B cell (primary cell): ENCODE measurements around the gene MYO10. TPM values are rescaled to one million over a fixed set of nuclear protein-coding genes. Genes with fewer than 3 reads are reported as not detected.

Experiments
- ATAC-seq: fragments of 200-7000 bp; cut with Tn5 transposase; one replicate; pipeline ENCODE4 v1.10.0; 2021; ENCODE audit warnings: low read depth, mild to moderate bottlenecking, moderate number of reproducible peaks, moderate library complexity
- CTCF ChIA-PET: fragments of 350-600 bp; sonication (Branson Sonifier 250); formaldehyde crosslinking; loops from one replicate; lab custom pipeline; 2021; ENCODE audit warnings: antibody characterized with exemption, inconsistent platforms; lab: Charles Lee
- POLR2A ChIA-PET: fragments of 350-600 bp; sonication (Branson Sonifier 250); formaldehyde crosslinking; loops from one replicate; lab custom pipeline; 2021; ENCODE audit warnings: antibody characterized with exemption; lab: Charles Lee
- DNase-seq: peaks from one replicate; pipeline ENCODE4 v3.0.0; 2013
- H2AFZ ChIP-seq: 2 replicates; pipeline ENCODE4 v1.6.1; 2012; ENCODE audit warnings: mild to moderate bottlenecking, low read depth, low read length; ENCODE audit not compliant: insufficient read depth, poor library complexity, severe bottlenecking
- H3K27ac ChIP-seq, 2 donors: 1 replicate in 1 of 2; 2 replicates in 1 of 2; pipeline ENCODE4 v1.5.1; 2012 to 2013; ENCODE audit warnings: low read length in 2 of 2, mild to moderate bottlenecking in 2 of 2, moderate library complexity in 1 of 2
- H3K27me3 ChIP-seq, 4 experiments: fragments of 200-600 bp in 1 of 4; sonication (generic) in 1 of 4; replicated peaks in 1 of 4; 1 replicate in 2 of 4; 2 replicates in 2 of 4; pipeline versions ENCODE4 v1.6.1 to v1.7.0; 2013 to 2016; ENCODE audit warnings: low read length in 3 of 4, mild to moderate bottlenecking in 2 of 4, mixed read lengths in 1 of 4, moderate library complexity in 1 of 4; ENCODE audit not compliant: insufficient read depth in 4 of 4, control insufficient read depth in 3 of 4; ENCODE audit errors: control extremely low read depth in 1 of 4
- H3K36me3 ChIP-seq, 2 experiments: replicated peaks in 1 of 2; 1 replicate in 1 of 2; 2 replicates in 1 of 2; pipeline versions ENCODE4 v1.6.1 to v1.7.1; 2013; ENCODE audit warnings: low read length in 1 of 2; ENCODE audit not compliant: insufficient read depth in 2 of 2, control insufficient read depth in 1 of 2; ENCODE audit errors: control extremely low read depth in 1 of 2, extremely low read depth in 1 of 2
- H3K4me1 ChIP-seq, 2 donors: fragments of 200-600 bp in 1 of 2; sonication (generic) in 1 of 2; 1 replicate in 1 of 2; 2 replicates in 1 of 2; pipeline versions ENCODE4 v1.5.1 to v1.6.1; 2013 to 2017; ENCODE audit warnings: low read length in 2 of 2; ENCODE audit not compliant: control insufficient read depth in 2 of 2, insufficient read depth in 2 of 2
- H3K4me2 ChIP-seq: replicated peaks from 2 replicates; pipeline ENCODE3; 2012; ENCODE audit warnings: mild to moderate bottlenecking, low read depth, low read length; ENCODE audit not compliant: poor library complexity, severe bottlenecking
- H3K4me3 ChIP-seq, 5 experiments: fragments of 200-600 bp in 1 of 5; sonication (generic) in 1 of 5; 1 replicate in 3 of 5; 2 replicates in 2 of 5; pipeline versions ENCODE4 v1.5.1 to v1.7.0; 2011 to 2016; ENCODE audit warnings: low read length in 4 of 5, mild to moderate bottlenecking in 4 of 5, low read depth in 2 of 5, control low read depth in 1 of 5, moderate library complexity in 1 of 5; ENCODE audit not compliant: insufficient read depth in 1 of 5; ENCODE audit errors: control extremely low read depth in 1 of 5, extremely low read depth in 1 of 5
- H3K79me2 ChIP-seq: fragments of 200-600 bp; sonication (generic); one replicate; pipeline ENCODE4 v1.6.0; 2016; ENCODE audit warnings: low read length; ENCODE audit not compliant: control insufficient read depth, insufficient read depth
- H3K9ac ChIP-seq: fragments of 200-600 bp; sonication (generic); 2 replicates; pipeline ENCODE4 v1.6.1; 2017; ENCODE audit warnings: mild to moderate bottlenecking, low read length, moderate library complexity
- H3K9me3 ChIP-seq, 3 donors: one replicate each; pipeline versions ENCODE4 v1.6.1 to v1.7.1; 2013; ENCODE audit warnings: low read length in 2 of 3; ENCODE audit not compliant: control insufficient read depth in 2 of 3, insufficient read depth in 1 of 3; ENCODE audit errors: control extremely low read depth in 1 of 3
- H4K20me1 ChIP-seq: 2 replicates; pipeline ENCODE4 v1.6.0; 2012; ENCODE audit warnings: mild to moderate bottlenecking, low read length; ENCODE audit not compliant: insufficient read depth, control insufficient read depth, poor library complexity, severe bottlenecking
- H3K27ac Mint-ChIP-seq: one replicate; pipeline ENCODE4 v1.8.0; 2021; ENCODE audit warnings: mixed read lengths
- H3K27me3 Mint-ChIP-seq: one replicate; pipeline ENCODE4 v1.8.0; 2021; ENCODE audit warnings: mixed read lengths
- H3K4me1 Mint-ChIP-seq: one replicate; pipeline ENCODE4 v1.8.0; 2021; ENCODE audit warnings: mixed read lengths
- H3K4me3 Mint-ChIP-seq: one replicate; pipeline ENCODE4 v1.8.0; 2021; ENCODE audit warnings: mixed read lengths
- H3K9me3 Mint-ChIP-seq: one replicate; pipeline ENCODE4 v1.8.0; 2022; ENCODE audit warnings: mixed read lengths; ENCODE audit not compliant: insufficient read depth
- EZH2 ChIP-seq: IDR thresholded peaks from 2 replicates; pipeline ENCODE4 v1.6.1; 2012; ENCODE audit warnings: borderline replicate concordance, low read depth, mild to moderate bottlenecking, moderate library complexity, low read length; ENCODE audit not compliant: insufficient read depth, poor library complexity, severe bottlenecking
- WGBS: methylation state at CpG from one replicate; pipeline ENCODE4 v1.1.5; 2013; ENCODE audit warnings: missing lambda C conversion rate; ENCODE audit not compliant: insufficient coverage; 5-methylcytosine and 5-hydroxymethylcytosine counted together
- intact Hi-C: fragments of 100-400 bp; cut with micrococcal nuclease; formaldehyde crosslinking; loops from one replicate; pipeline ENCODE4 v1.10.0; 2022
- polyA plus RNA-seq: library from polyadenylated mRNA; depleted of rRNA; stranded (reverse); fragments of >200 nt; gene quantifications from 2 replicates; pipeline ENCODE4 v1.2.3, GENCODE V29; 2012
- total RNA-seq, 2 donors: library from RNA; stranded (reverse); fragments of 120-200 nt in 1 of 2; gene quantifications; 1 replicate in 1 of 2; 2 replicates in 1 of 2; pipeline versions ENCODE4 v1.2.3 to v1.2.4, GENCODE V29; 2013 to 2022
- TF ChIP-seq, protein P1 (sequence below): fragments of 200-600 bp; IDR thresholded peaks from one replicate; pipeline ENCODE4 v1.8.0; 2022; ENCODE audit warnings: antibody characterized with exemption, mild to moderate bottlenecking

The MYO10 gene
- total and polyA plus RNA-seq, 2 donors (not counting 1 experiment from before 2014, with no cell fraction given): 0.10 TPM; not detected in 1

- TF ChIP-seq EZH2: no peak
- TF ChIP-seq, protein P1, sequence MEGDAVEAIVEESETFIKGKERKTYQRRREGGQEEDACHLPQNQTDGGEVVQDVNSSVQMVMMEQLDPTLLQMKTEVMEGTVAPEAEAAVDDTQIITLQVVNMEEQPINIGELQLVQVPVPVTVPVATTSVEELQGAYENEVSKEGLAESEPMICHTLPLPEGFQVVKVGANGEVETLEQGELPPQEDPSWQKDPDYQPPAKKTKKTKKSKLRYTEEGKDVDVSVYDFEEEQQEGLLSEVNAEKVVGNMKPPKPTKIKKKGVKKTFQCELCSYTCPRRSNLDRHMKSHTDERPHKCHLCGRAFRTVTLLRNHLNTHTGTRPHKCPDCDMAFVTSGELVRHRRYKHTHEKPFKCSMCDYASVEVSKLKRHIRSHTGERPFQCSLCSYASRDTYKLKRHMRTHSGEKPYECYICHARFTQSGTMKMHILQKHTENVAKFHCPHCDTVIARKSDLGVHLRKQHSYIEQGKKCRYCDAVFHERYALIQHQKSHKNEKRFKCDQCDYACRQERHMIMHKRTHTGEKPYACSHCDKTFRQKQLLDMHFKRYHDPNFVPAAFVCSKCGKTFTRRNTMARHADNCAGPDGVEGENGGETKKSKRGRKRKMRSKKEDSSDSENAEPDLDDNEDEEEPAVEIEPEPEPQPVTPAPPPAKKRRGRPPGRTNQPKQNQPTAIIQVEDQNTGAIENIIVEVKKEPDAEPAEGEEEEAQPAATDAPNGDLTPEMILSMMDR: no peak
- WGBS: 86% methylated on average over 5 of the region's 7 CpGs
- H3K9me3 Mint-ChIP-seq: peaks cover 3% of the 10 kb centered on the region
- ChIA-PET POLR2A (no interaction called here), CTCF (no interaction called here)
- no peak for ATAC-seq
- no peak for DNase-seq
- H3K27ac Mint-ChIP-seq: no peak overlapping the region
- no peaks in the 10 kb centered on the region for H3K27me3 ChIP-seq
- H3K4me3 Mint-ChIP-seq: no peak overlapping the region
- no peak overlapping the region for H3K9ac ChIP-seq
- H3K4me1 ChIP-seq: peaks cover 2 to 5% of the 10 kb centered on the region in 2 donors
- no peaks in the 10 kb centered on the region for H3K79me2 ChIP-seq
- peaks cover 9% of the 10 kb centered on the region for H3K27me3 Mint-ChIP-seq
- no peak overlapping the region for H3K27ac ChIP-seq
- no peaks in the 10 kb centered on the region for H4K20me1 ChIP-seq
- H3K36me3 ChIP-seq: no peaks in the 10 kb centered on the region
- no peak overlapping the region for H3K4me3 ChIP-seq
- intact Hi-C loops: no loop called here
- H3K9me3 ChIP-seq: peaks cover 0 to 6% (median 0%) of the 10 kb centered on the region in 3 donors
- no peak overlapping the region for H3K4me2 ChIP-seq
- peaks cover 4% of the 10 kb centered on the region for H3K4me1 Mint-ChIP-seq
- H2AFZ ChIP-seq: no peak overlapping the region
Measured at GRCh38 chr5:16725575-16725974, 210.5 kb downstream of the MYO10 start.

DNA sequence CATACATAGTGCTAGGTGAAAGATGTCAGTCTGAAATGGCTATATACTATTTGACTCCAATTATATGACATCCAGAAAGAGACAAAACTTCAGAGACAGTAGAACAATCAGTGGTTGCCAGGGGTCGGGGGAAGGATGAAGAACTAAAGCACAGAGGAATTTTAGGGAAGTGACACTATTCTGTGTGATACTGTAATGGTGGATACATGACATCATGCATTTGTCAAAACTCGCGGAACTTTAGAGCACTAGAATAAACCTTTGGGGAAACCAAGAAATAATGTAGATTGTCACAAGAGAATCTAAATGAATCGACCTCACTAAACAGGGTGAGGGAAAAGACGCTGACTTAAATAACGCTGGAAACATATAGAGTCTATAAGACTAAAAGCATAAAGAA is 212.3 kb downstream of the MYO10 start:
- Mint-ChIP-seq H3K4me3 (no peak overlapping the region), H3K27me3 (peaks cover 3% of the 10 kb centered on the region), H3K4me1 (peaks cover 4% of the 10 kb centered on the region), H3K9me3 (peaks cover 3% of the 10 kb centered on the region), H3K27ac (no peak overlapping the region)
- no peak overlapping the region for H3K9ac ChIP-seq
- DNase-seq: no peak
- H3K4me2 ChIP-seq: no peak overlapping the region
- H3K4me1 ChIP-seq: peaks cover 2 to 5% of the 10 kb centered on the region in 2 donors
- H4K20me1 ChIP-seq: no peaks in the 10 kb centered on the region
- no peaks in the 10 kb centered on the region for H3K36me3 ChIP-seq
- no peak overlapping the region for H3K4me3 ChIP-seq
- ChIA-PET POLR2A (no interaction called here), CTCF (no interaction called here)
- no peak for TF ChIP-seq EZH2
- TF ChIP-seq, protein P1: no peak
- no peaks in the 10 kb centered on the region for H3K79me2 ChIP-seq
- no peak overlapping the region for H3K27ac ChIP-seq
- 54% methylated on average over 3 of the region's 6 CpGs for WGBS
- no peaks in the 10 kb centered on the region for H3K27me3 ChIP-seq
- intact Hi-C loops: no loop called here
- peaks cover 0 to 3% (median 0%) of the 10 kb centered on the region in 3 donors for H3K9me3 ChIP-seq
- ATAC-seq: no peak
- no peak overlapping the region for H2AFZ ChIP-seq
